ENCODE data around the gene MALRD1.

- TF ChIP-seq CTCF (IDR thresholded peaks at IDR 0.05; ENCODE audit: insufficient read depth, low read depth, low read length) (no peak), EZH2 (IDR thresholded peaks at IDR 0.05; ENCODE audit: insufficient read depth, low read length) (no peak)
These were observed 546.7 kb downstream of the MALRD1 start for GRCh38 chr10:19595212-19595845.
